Measurements from ENCODE around the gene ZC3H8. TPM values are rescaled to one million over a fixed set of nuclear protein-coding genes. Genes with fewer than 3 reads are reported as not detected.

Gene ZC3H8
- polyA plus RNA-seq, 2 of the 4 experiments (the other 2 are of a cell fraction) = 13.2 to 20.2 TPM

- Histone ChIP-seq H3K27ac (no peak overlapping the region), H3K4me3 (peak overlapping the region; percentile 87; the same call in 2 of the 3 replicates), H3K4me1 (0 out of 3 replicates have a peak, but pooled peaks cover 5% of the 10 kb centered on the region), H3K9me3 (no peaks in the 10 kb centered on the region), H3K4me2 (peak overlapping the region; percentile 80)
- CTCF ChIA-PET = no interaction called here
- 72% methylated on average over 5 of the region's 5 CpGs for WGBS (ENCODE audit: missing lambda C conversion rate)
- ATAC-seq (no peak), FAIRE-seq (no peak), DNase-seq (ENCODE audit: low read depth in 1 of 2, low spot score in 1 of 2) (no peak)
- TF ChIP-seq, protein P1, sequence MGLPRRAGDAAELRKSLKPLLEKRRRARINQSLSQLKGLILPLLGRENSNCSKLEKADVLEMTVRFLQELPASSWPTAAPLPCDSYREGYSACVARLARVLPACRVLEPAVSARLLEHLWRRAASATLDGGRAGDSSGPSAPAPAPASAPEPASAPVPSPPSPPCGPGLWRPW (IDR thresholded peaks at IDR 0.05) = no peak
- TF ChIP-seq, protein P2, sequence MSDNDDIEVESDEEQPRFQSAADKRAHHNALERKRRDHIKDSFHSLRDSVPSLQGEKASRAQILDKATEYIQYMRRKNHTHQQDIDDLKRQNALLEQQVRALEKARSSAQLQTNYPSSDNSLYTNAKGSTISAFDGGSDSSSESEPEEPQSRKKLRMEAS (IDR thresholded peaks at IDR 0.05) = no peak
- TF ChIP-seq FOXS1 (CRISPR knock-in tag; IDR thresholded peaks at IDR 0.05) = no peak
- POLR2A ChIA-PET = no interaction called here
Observed at GRCh38 chr2:112276954-112277353, 22.1 kb upstream of the ZC3H8 start.

DNA sequence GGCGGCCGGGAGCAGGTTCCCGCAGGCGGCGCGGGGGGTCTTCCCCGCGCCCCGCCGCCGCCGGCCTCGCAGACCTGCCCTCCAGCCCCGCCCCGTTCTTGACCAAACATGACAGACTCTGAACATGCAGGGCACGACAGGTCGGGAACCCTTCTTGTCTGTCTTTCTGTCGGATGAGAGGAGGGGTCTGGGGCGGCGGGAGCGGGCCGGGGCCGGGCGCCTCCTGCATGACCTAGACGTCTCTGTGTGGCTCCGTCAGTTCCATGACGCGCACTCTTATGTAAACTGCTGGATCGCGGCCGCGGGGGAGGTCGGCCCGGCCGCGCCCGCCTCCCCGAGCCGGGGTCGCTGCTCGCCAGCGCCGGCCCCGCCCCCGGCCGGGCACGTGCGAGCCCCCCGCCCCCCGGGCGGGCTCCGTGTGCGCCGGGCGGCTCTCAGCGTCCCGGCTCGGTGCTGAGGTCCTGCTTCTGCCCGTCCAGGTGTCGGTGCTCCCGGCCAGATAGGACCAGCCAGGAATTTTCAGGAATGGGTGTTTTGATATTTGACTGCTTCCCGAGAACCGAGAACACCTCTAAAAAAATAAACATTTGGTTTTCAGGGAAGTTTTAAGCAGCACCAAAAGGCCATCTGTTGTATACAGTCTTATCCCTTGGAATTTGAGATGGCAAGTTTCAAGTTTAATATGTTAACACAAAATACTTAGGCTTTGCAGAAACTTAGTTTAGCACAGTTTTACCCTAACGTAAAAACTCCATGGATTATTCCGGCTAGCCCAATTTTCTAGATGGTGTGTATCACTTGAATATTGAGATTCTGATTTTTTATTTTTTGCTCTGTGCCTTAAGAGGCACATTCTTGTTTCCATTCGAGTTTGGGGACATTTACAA lies 21.3 kb upstream of the ZC3H8 start:
- peak overlapping the region; percentile 87 for H3K4me3 ChIP-seq
- H3K27ac ChIP-seq = peak overlapping the region; percentile 99
- ChIA-PET POLR2A (no interaction called here), CTCF (no interaction called here)
- peak overlapping the region; percentile 80 for H3K4me2 ChIP-seq
- DNase-seq (ENCODE audit: low read depth in 1 of 2, low spot score in 1 of 2) (peak; percentile 46 to 92), FAIRE-seq (no peak), ATAC-seq (peak; percentile 86 to 87)
- 0 out of 3 replicates have a peak, but pooled peaks cover 5% of the 10 kb centered on the region for H3K4me1 ChIP-seq
- 3% methylated on average over 20 of the region's 66 CpGs for WGBS (ENCODE audit: missing lambda C conversion rate)
- no peaks in the 10 kb centered on the region for H3K9me3 ChIP-seq
- TF ChIP-seq KDM5A (IDR thresholded peaks at IDR 0.05) = no peak
- peak; percentile 64; the same call in 1 of the 2 replicates for TF ChIP-seq MYC (IDR thresholded peaks at IDR 0.05; ENCODE audit: borderline replicate concordance, low read length)
- TF ChIP-seq SMC3 (IDR thresholded peaks at IDR 0.05) = 0 out of 3 replicates have a peak, but pooled peaks have one; percentile 10
- TF ChIP-seq CBX8 (IDR thresholded peaks at IDR 0.05) = no peak
- TF ChIP-seq MAFK (IDR thresholded peaks at IDR 0.05; ENCODE audit: partially characterized antibody) = no peak
- TF ChIP-seq, protein P3, sequence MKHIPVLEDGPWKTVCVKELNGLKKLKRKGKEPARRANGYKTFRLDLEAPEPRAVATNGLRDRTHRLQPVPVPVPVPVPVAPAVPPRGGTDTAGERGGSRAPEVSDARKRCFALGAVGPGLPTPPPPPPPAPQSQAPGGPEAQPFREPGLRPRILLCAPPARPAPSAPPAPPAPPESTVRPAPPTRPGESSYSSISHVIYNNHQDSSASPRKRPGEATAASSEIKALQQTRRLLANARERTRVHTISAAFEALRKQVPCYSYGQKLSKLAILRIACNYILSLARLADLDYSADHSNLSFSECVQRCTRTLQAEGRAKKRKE (CRISPR knock-in tag; IDR thresholded peaks at IDR 0.05; ENCODE audit: low read depth) = no peak
- peak; percentile 38 to 58; a peak in 1 of 5 replicates for TF ChIP-seq JUN (IDR thresholded peaks at IDR 0.05)
- TF ChIP-seq ZFP36 (IDR thresholded peaks at IDR 0.05; ENCODE audit: borderline replicate concordance, partially characterized antibody) = no peak
- TF ChIP-seq CEBPB (IDR thresholded peaks at IDR 0.05) = no peak
- no peak for TF ChIP-seq TP53 (CRISPR knock-in tag; IDR thresholded peaks at IDR 0.05)
- TF ChIP-seq BHLHE40 (IDR thresholded peaks at IDR 0.05; ENCODE audit: low read depth, low read length) = peak; percentile 80
- peak; percentile 24 for TF ChIP-seq PHF8 (IDR thresholded peaks at IDR 0.05; ENCODE audit: borderline replicate concordance, low read depth)
- TF ChIP-seq, protein P4, sequence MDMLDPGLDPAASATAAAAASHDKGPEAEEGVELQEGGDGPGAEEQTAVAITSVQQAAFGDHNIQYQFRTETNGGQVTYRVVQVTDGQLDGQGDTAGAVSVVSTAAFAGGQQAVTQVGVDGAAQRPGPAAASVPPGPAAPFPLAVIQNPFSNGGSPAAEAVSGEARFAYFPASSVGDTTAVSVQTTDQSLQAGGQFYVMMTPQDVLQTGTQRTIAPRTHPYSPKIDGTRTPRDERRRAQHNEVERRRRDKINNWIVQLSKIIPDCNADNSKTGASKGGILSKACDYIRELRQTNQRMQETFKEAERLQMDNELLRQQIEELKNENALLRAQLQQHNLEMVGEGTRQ (IDR thresholded peaks at IDR 0.05) = no peak
- TF ChIP-seq TFCP2L1 (CRISPR knock-in tag; IDR thresholded peaks at IDR 0.05) = no peak
- no peak; the same call in 1 of the 2 replicates for TF ChIP-seq GATA3 (IDR thresholded peaks at IDR 0.05; ENCODE audit: borderline replicate concordance)
- no peak for TF ChIP-seq SREBF2 (IDR thresholded peaks at IDR 0.05)
- no peak for TF ChIP-seq HDAC2 (IDR thresholded peaks at IDR 0.05)
- TF ChIP-seq POLR2A (IDR thresholded peaks at IDR 0.05; ENCODE audit: low read length) = peak; percentile 67
- no peak for TF ChIP-seq EHF (CRISPR knock-in tag; IDR thresholded peaks at IDR 0.05)
- no peak for TF ChIP-seq JUNB (IDR thresholded peaks at IDR 0.05)
- TF ChIP-seq CHD4 (IDR thresholded peaks at IDR 0.05; ENCODE audit: borderline replicate concordance) = no peak
- TF ChIP-seq ZNF302 (CRISPR knock-in tag; IDR thresholded peaks at IDR 0.05) = no peak
- no peak for TF ChIP-seq E2F6 (IDR thresholded peaks at IDR 0.05; ENCODE audit: borderline replicate concordance, low read depth)
- no peak for TF ChIP-seq HOXA7 (CRISPR knock-in tag; IDR thresholded peaks at IDR 0.05)
- TF ChIP-seq RNF2 (IDR thresholded peaks at IDR 0.05; ENCODE audit: borderline replicate concordance, low read depth) = no peak
- no peak for TF ChIP-seq NPAS2 (CRISPR knock-in tag; IDR thresholded peaks at IDR 0.05; ENCODE audit: borderline replicate concordance)
- no peak for TF ChIP-seq FOSL2 (IDR thresholded peaks at IDR 0.05)
- TF ChIP-seq FOSL2 (CRISPR knock-in tag; IDR thresholded peaks at IDR 0.05) = no peak
- no peak for TF ChIP-seq HOXB5 (CRISPR knock-in tag; IDR thresholded peaks at IDR 0.05)
- TF ChIP-seq, protein P5, sequence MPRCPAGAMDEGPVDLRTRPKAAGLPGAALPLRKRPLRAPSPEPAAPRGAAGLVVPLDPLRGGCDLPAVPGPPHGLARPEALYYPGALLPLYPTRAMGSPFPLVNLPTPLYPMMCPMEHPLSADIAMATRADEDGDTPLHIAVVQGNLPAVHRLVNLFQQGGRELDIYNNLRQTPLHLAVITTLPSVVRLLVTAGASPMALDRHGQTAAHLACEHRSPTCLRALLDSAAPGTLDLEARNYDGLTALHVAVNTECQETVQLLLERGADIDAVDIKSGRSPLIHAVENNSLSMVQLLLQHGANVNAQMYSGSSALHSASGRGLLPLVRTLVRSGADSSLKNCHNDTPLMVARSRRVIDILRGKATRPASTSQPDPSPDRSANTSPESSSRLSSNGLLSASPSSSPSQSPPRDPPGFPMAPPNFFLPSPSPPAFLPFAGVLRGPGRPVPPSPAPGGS (IDR thresholded peaks at IDR 0.05) = peak; percentile 22; the same call in 1 of the 3 replicates
- no peak for TF ChIP-seq CHD2 (IDR thresholded peaks at IDR 0.05; ENCODE audit: low read length, partially characterized antibody)
- TF ChIP-seq EHMT2 (IDR thresholded peaks at IDR 0.05; ENCODE audit: low read depth) = no peak
- TF ChIP-seq, protein P1 (IDR thresholded peaks at IDR 0.05) = no peak
- no peak for TF ChIP-seq NR3C1 (IDR thresholded peaks at IDR 0.05)

Data from A549 (cell line).